Left renal pelvis (tissue), 4 donors: ENCODE measurements around the gene COL4A1. TPM values are rescaled to one million over a fixed set of nuclear protein-coding genes. Genes with fewer than 3 reads are reported as not detected.
A peak's percentile ranks its signal among the peaks of the same experiment; 100 is the strongest.

Experiments used
- DNase-seq, 4 donors: peaks; one replicate each; pipeline ENCODE4 v3.0.0-alpha.2; 2013; ENCODE audit warnings: low read depth in 4 of 4, low spot score in 3 of 4
- polyA plus RNA-seq, 4 donors: library from polyadenylated mRNA; unstranded; fragments of 120-200 nt; gene quantifications; one replicate each; pipeline ENCODE4 v1.2.1, GENCODE V29; 2013; ENCODE audit not compliant: insufficient read length in 4 of 4

COL4A1 gene
- polyA plus RNA-seq, 4 donors, result 420 to 713 (median 538) TPM

DNA sequence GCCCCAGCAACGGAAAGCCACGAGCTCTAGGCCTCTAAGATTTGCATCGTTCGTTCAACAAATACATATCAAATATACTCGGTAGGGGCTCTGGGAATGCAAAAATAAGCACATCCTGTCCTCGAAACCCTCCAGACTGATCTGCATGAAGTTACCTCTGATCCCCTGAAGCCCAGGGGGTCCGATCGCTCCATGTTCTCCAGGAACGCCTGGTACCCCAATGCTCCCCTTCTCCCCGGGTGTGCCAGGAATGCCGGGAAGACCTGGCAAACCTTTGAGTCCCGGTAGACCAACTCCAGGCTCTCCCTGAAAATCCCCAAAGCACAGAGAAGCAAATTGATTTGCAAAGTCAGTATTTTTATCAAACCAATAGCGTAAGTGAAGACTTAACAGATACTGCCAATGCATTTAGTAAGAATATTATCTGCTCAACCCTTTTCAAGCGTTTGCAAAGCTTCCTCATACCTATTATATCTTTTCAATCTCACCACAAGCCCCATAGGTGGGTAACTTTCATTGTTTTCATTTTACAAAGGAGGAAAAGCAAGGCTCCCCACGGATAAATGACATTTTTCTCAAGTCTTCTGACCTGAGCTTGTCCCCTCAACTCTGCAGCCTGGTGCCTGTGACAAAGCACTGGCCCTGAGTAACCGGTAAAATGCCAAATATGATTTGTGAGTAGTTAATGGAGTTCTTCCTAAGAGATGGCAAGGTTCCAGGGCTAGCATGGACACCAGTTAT lies 127.7 kb downstream of the COL4A1 start:
- no peak for DNase-seq

DNA sequence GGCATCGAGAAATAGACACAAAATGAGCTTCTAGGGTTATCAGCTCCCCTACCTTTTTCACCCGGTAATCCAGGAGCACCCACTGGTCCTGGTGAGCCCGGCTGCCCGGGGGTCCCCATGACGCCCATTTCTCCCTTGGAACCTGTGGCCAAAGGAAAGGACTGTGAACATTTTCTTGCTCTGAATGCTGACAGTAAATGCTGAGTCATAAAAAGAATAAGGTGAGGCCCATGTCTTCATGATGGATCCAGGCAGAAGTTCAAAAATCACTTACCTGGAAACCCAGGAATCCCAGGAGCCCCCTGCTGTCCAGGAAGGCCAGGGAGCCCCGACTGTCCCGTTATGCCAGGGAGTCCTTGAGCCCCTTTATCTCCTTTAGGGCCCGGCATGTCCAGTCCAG lies 129.2 kb downstream of the COL4A1 start:
- DNase-seq, result no peak

DNA sequence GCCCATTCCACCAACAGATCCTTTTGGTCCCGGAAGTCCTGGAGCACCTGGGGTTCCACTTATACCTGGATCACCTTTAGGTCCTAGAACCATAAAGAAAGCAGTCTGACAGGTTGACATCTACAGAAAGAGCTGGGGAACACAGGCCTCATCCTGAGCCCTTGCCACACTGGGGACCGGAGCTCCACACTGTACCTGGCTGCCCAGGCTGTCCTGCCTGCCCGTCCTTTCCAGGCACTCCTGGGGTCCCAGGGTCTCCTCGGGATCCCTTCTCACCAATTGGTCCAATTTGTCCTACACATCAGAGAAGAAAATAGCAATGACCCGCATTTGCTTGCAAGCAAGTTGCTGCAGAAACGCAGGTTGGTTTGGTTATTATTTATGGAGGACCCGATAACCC lies 130.5 kb downstream of the COL4A1 start:
- no peak for DNase-seq

DNA sequence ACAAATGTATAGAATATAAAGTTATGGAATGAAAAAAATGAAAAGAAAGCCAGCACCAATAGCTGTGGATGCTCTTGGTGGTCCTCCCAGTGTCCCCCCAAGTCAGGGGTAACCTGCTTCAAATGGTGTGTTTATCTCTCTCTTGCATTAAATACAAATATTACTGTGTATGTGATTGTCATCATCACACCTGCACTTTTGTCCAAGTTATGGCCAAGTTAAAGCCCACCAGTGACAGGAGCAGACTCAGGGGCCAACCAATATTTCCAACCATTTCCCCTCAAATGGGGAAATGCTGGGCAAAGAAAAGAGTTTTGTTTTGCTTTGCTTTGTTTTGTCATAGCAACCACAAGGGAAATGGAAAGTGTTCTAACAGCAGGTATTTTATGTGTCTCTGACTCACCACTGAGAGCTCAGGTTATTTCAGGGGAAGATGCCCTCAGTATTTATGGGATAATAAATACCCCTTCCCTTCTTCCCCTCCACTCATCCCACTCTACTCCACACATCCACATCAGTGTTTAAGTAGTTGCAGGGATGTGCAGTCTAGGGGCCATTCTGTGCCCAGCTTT lies 133.6 kb downstream of the COL4A1 start:
- DNase-seq, result no peak

DNA sequence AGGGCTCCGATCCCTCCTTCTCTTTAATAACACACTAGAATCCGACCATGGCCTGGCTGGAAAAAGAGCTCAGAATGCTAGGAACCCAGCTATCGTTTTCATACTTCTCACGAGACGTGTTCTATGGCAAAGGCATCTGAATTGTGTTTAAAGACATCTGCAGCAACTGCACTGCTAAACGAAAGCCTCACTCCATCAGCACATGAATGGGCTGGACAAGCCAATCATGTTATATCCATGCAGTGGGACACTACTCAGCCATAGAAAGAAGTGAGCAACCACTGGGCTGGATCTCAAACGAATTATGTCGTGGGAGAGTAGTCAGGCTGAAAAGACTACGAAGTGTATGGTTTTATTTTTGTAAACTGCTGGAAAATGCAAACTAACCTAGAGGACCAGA lies 136.1 kb downstream of the COL4A1 start:
- no peak for DNase-seq

DNA sequence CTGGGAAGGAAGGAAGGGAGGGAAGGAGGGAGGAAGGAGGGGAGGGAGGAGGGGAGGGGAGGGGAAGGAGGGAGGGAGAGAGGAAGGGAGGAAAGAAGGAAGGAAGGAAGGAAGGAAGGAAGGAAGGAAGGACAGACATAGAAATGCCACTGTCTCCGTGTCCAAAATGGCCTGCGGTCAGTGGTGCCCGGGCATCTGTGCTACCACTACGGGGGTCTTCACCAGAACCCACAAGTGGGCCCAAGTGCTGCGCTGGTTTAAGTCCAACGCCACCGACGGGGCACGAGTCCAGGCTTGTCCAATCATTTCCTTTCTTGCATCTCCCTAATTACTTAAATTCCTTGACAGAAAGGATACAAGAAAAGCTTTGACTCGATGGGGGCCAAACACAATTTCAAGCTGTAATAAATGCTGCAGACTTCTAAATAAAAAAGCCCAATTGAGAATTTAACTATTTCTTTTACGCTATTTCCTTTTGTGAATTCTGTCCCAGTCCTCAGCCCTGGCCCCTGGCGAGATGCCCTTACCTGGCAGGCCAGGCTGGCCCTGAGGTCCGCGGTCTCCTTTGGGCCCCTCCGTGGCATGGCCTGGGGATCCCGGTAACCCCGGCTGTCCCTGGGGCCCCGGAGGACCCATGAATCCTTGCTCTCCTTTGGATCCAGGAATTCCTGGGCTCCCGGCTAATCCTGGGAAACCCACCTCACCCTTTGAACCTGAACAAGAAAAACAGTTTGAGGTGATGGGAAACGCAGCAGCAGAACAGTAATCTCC lies 136.8 kb downstream of the COL4A1 start:
- no peak for DNase-seq

DNA sequence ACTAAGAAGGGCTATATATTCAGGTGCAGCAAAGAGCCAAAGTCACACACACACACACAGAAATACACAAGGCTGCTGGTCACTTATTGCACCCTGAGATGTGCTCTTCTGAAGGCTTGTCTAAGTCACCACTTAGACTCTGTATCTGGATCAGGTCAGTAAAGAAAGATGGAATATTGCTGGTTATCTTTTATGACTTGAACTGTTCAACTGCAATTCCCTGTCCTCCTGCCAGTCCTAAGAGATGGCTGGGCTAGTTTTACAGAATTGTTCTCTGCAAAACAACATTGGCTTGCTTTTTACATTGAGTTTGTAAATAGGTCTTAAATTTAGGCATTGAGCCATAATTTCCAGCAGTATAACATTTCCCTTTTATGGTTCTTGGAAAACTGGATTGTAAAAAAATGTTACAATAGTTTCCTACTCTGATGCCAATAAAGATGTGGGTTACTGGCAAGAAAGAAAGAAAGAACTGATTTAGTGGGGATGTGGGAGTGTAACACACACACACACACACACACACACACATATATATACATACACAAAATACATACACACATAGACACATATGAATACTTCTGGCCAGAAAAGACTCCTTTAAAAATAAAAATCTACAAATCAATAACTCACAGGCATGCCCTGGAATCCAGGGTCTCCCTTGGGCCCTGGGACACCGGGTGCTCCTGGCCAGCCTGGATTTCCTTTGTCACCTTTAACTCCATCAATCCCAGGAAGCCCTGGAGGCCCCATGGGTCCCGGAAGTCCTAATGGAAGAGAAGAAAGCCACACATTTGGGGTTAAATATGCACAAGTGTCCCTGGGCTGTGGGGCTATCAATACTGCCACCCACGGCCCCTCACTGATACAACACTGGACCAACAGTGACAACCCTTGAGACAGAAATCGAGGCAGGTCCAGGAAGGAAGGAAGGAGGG lies 137.7 kb downstream of the COL4A1 start:
- DNase-seq, result peak in 1 of 4 donors; percentile 12

DNA sequence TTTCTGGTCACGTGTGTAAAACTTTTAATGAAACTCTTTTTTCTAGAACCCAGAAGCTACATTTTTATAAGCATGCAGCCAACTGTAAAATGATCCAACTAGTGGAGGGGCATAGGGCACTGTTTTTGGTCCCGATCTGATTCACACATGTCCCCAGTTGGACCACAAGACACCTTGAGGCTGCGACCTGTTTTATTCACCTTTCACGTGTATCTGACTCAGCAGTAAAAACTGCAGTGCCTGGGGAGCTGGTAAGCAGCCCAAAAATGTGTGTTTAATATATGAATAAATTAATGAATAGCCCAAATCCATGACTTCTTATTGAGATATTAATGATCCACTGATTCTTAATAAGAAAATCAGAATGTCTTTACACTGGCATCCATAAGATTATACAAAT lies 140.4 kb downstream of the COL4A1 start:
- no peak for DNase-seq

DNA sequence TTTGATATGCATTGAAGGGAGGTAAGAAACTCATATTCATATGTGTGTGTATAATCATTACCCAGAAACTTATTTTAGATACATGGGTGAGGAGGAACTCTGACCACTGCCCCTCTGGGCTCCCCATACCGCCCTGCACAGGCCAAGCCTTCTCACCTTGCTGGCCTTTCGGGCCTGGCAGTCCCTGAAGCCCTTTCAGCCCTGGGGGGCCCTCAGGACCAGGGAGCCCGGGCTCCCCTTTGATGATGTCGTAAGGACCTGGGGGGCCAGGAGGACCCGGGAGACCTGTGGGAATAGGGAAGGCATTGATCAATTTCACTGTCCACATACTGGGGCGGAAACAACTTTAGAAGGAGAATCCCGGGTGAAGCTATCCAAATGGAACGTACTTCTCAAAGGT lies 142.3 kb downstream of the COL4A1 start:
- no peak for DNase-seq

DNA sequence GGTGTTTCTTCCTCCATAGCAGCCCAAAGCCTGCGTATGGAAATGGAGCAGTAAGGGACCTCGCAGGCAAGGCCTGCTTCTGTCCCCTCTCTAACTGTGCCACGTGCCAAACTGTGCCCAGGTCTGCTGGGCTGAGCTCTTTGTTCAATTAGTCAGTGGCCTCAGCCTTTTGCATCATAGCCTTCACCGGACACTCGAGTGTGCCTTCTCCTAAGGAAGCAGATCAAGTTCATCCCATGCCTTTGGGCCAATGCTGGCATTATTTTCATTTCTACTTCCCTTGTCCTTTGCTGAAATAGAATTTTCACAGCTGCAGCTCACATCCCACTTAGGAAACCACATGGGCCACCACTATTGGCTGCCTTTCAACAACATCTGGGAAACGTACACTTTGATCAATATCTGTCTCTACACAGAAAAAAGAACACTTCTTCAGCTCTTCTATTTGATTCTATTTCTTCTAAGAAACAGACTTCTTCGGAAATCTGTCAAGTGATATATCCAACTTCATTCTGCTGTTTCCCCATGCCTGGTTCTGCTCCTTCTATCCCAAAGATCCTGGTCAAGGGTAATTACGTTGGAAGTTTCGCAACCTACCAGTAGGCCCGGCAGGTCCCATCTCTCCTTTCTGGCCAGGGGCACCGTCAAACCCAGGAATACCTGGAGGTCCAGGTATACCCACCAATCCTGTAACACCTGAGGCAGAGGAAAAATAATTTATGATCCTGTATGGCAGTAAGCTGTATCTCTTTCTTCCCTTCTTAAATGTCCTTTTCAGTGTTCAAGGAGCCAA lies 143.9 kb downstream of the COL4A1 start:
- no peak for DNase-seq

DNA sequence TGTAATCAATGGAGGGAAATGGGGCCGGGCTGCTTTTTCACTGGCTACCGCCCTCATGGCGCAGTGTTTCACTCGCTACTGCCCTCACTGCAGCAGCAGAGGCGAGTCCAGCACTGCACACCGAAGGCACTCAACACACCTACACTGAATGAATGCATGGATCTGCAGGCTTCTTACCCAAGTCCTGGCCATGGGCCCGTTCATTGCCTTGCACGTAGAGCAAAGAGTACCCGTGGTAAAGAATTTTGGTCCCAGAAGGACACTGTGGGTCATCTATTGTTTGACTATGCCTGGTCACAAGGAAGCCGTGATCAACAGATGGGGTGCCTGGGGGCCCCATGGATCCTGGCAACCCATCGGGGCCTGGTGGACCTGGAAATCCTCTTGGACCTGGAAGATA lies 144.9 kb downstream of the COL4A1 start:
- no peak for DNase-seq

DNA sequence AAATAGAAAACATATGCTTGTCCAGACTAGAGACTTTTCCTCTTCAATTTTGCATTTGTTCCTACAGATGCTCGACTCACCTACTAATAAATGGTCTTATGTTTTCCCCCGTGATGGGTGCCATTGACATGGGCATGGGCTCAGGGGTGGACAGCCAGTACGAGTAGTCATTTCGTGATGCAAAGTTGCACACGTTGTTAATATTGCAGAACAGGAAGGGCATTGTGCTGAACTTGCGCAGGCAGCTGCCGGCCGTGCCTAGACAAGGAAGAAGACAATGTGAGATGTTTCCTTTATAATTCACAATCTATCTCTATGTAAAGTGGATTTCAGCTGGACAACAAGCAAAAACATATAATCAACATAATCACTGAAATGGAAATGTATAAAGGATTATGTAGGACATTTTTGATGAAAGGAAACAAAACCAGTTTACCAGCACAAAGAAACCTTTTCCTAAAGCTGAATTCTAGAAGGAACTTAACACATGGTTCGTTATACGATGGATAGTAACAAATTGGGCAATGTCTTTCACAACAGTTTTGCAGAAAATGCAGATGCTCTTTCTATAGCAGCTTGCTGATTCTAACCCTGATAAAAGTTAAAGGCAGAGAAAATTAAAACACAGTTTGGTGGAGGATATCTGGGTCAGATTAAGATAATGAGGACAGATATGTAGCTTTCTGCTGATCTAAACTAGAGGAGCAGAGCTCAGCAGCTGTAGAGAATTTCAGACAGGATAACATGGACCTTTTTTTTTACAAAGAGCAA lies 145.7 kb downstream of the COL4A1 start:
- no peak for DNase-seq

DNA sequence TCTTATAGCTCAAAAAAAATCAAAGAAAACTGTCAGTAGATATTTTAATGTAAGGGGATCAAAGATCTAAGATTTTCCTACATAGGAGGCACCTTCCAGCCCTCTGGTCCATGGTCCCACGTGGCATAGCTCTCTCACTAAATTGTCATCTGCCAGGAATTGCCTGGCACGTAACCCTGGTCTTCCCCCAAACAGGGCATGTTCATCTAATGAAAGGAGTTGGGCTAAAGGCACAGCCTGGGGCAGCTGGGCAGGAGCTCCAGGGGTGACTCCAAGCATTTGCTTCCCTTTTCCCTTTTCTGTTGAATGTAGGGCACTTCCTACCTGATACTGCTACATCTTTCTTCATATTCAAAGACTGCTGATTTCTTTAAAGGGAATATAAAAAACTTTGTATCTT lies 148.7 kb downstream of the COL4A1 start:
- DNase-seq, result no peak

DNA sequence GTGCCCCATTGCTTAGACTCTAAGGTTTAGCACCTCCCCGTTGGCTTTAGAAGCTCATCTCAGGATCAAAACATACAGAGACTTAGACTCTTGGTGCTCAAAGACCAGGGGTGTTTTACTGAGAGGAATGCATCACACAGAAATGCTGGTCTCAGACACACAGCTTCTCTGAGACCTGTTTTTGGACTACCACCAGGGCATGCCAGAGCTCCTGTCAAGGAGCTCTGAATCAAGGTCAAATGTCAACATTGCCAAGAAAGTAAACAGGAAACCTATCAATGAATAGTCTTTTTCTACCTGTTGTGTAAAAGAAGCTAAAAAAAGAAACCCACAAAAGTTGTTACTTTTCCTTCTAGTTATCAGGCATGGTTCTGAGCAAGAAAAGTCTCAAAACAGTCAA lies 149.2 kb downstream of the COL4A1 start:
- no peak for DNase-seq

DNA sequence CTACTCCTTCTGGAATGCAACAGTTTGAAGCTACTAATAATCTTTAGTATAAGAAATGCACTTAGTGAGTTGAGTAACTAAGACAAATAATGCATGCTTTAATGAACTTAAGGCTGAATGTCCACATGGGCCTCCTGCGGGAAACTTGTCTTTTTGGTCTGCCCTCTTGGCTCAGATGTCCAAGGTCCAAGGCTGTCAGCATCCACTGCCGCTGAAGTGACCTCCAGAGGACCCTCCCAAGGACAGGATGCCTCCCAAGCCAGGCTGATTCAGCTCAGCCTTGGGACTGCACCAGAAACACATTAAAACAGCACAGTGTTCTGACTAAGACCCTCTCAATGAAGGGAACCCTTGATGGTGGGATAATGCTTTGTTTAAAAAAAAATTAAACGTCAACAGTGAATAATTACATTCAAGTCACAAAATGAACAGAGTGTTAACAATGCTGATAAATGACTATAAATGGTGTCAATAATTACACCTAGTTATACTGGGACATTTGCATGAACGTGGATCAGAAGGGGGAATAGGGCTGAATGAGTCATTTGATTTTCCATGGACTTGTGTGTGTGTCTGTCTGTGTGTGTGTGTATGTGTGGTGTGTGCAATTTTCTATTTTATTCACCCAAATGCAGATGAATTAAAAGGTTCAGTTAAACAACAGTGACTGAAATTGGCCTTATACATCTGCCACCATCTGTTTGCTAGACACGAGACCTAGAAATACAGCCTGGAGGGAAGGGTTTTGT lies 150.5 kb downstream of the COL4A1 start:
- no peak for DNase-seq

DNA sequence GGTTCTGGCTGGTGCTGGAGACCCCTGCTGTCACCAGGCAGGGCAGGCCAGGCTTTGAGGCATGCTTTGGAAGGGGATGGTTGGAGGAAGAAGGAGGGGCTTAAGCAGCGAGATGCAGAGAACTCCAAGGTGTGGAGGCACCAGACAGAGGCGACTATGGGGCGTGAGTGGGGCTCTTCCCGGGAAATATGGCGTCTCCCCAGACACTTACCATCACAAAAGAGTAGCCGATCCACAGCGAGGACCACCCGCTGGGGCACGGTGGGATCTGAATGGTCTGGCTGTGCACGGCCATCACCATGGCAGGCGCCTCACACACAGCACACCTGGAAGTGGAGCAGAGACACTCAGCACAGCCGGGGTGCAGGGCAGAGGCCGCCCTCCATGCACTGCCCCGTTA lies 151.9 kb downstream of the COL4A1 start:
- no peak for DNase-seq

DNA sequence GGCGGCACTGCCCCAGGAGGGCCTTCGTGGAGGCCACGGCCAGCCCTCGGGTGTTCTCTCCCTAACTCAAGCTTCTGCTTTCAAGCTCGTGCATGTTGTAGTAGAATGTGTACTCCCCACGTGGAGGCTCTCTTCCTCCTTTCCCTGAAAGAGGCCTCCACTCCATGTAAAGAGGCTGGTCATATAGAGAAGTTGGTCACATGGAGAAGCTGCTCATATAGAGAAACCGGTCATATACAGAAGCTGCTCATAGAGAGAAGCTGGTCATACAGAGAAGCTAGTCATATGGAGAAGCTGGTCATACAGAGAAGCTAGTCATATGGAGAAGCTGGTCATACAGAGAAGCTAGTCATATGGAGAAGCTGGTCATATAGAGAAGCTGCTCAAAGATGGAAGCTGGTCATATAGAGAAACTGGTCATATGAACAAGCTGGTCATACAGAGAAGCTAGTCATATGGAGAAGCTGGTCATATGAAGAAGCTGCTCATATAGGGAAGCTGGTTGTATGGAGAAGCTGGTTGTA lies 152.5 kb downstream of the COL4A1 start:
- DNase-seq, result no peak

DNA sequence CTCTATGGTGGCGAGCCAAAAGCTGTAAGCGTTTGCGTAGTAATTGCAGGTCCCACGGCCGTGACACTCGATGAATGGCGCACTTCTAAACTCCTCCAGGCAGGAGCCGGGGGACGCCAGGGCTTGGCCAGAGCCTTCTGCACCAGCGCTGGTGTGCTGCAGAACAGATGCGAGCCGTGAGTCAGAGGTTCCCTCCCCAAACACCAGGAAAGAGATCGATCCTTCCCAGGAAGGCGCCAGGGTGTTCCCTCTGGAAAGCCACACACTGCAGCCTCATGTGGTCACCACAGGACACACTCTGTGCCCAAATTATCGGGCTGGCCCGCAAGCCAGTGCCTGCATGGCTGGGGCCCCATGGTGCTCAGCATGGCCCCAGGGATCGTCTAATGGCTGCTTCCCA lies 154.6 kb downstream of the COL4A1 start:
- no peak for DNase-seq
